Tibial nerve (tissue), 4 donors: ENCODE measurements around the gene CORIN. TPM values are rescaled to one million over a fixed set of nuclear protein-coding genes. Genes with fewer than 3 reads are reported as not detected.

Source experiments
- DNase-seq, 2 donors: peaks; one replicate each; pipeline ENCODE4 v3.0.0-alpha.2; 2019; ENCODE audit warnings: low spot score in 2 of 2
- H3K27ac ChIP-seq, 4 donors: fragments of 200-600 bp; sonication (generic) in 3 of 4; one replicate each; pipeline ENCODE4 v1.5.1; 2017 to 2019; ENCODE audit warnings: mild to moderate bottlenecking in 1 of 4
- H3K27me3 ChIP-seq, 2 donors: fragments of 200-600 bp; sonication (generic) in 1 of 2; one replicate each; pipeline versions ENCODE4 v1.5.1 to v1.6.0; 2017 to 2019
- H3K36me3 ChIP-seq, 3 donors: fragments of 200-600 bp; sonication (generic); one replicate each; pipeline ENCODE4 v1.5.1; 2018 to 2019
- H3K4me1 ChIP-seq, 4 donors: fragments of 200-600 bp; sonication (generic) in 3 of 4; one replicate each; pipeline ENCODE4 v1.5.1; 2017 to 2019
- H3K4me3 ChIP-seq, 4 donors: fragments of 200-600 bp; sonication (generic) in 3 of 4; one replicate each; pipeline ENCODE4 v1.5.1; 2017 to 2019; ENCODE audit warnings: mild to moderate bottlenecking in 1 of 4, moderate library complexity in 1 of 4
- H3K9me3 ChIP-seq, 4 donors: fragments of 200-600 bp; sonication (generic) in 3 of 4; one replicate each; pipeline ENCODE4 v1.5.1; 2017 to 2019
- EP300 ChIP-seq, 2 donors: sonication (generic); formaldehyde crosslinking; IDR thresholded peaks; one replicate each; pipeline ENCODE4 v1.6.1; 2017; ENCODE audit warnings: antibody characterized with exemption in 2 of 2, mild to moderate bottlenecking in 1 of 2
- POLR2A ChIP-seq, 2 donors: fragments of 450-650 bp; IDR thresholded peaks; one replicate each; pipeline ENCODE4 v1.6.1; 2017; ENCODE audit warnings: antibody characterized with exemption in 2 of 2, mild to moderate bottlenecking in 2 of 2, moderate library complexity in 2 of 2
- WGBS, 2 donors: methylation state at CpG; one replicate each; pipeline ENCODE4 v1.1.5; 2018; 5-methylcytosine and 5-hydroxymethylcytosine counted together
- total RNA-seq, 4 donors: library from RNA; depleted of rRNA; stranded (reverse); fragments of >200 nt; gene quantifications; one replicate each; pipeline ENCODE4 v1.1.0, GENCODE V29; 2016
- TF ChIP-seq, protein P1 (sequence below), 5 experiments: fragments of 200-600 bp in 3 of 5; fragments of 450-650 bp in 2 of 5; sonication (generic) in 3 of 5; IDR thresholded peaks; one replicate each; pipeline ENCODE4 v1.5.1; 2016 to 2019; ENCODE audit warnings: antibody characterized with exemption in 5 of 5, mild to moderate bottlenecking in 3 of 5, moderate library complexity in 2 of 5

CORIN gene
- total RNA-seq, 4 donors from 2014 or later, result 0.22 to 0.42 TPM; not detected in 2

- Histone ChIP-seq H3K27ac (no peak overlapping the region), H3K36me3 (no peaks in the 10 kb centered on the region), H3K4me3 (no peak overlapping the region), H3K9me3 (no peaks in the 10 kb centered on the region), H3K4me1 (no peaks in the 10 kb centered on the region), H3K27me3 (no peaks in the 10 kb centered on the region)
- no peak for DNase-seq
- TF ChIP-seq, protein P1, sequence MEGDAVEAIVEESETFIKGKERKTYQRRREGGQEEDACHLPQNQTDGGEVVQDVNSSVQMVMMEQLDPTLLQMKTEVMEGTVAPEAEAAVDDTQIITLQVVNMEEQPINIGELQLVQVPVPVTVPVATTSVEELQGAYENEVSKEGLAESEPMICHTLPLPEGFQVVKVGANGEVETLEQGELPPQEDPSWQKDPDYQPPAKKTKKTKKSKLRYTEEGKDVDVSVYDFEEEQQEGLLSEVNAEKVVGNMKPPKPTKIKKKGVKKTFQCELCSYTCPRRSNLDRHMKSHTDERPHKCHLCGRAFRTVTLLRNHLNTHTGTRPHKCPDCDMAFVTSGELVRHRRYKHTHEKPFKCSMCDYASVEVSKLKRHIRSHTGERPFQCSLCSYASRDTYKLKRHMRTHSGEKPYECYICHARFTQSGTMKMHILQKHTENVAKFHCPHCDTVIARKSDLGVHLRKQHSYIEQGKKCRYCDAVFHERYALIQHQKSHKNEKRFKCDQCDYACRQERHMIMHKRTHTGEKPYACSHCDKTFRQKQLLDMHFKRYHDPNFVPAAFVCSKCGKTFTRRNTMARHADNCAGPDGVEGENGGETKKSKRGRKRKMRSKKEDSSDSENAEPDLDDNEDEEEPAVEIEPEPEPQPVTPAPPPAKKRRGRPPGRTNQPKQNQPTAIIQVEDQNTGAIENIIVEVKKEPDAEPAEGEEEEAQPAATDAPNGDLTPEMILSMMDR (IDR thresholded peaks at IDR 0.05), result no peak
- TF ChIP-seq POLR2A (IDR thresholded peaks at IDR 0.05) (no peak), EP300 (IDR thresholded peaks at IDR 0.05) (no peak)
- 67 to 69% methylated on average over 7 of the region's 7 CpGs for WGBS, 2 donors
These were observed 133.9 kb downstream of the CORIN start for GRCh38 chr4:47703956-47704355.

DNA sequence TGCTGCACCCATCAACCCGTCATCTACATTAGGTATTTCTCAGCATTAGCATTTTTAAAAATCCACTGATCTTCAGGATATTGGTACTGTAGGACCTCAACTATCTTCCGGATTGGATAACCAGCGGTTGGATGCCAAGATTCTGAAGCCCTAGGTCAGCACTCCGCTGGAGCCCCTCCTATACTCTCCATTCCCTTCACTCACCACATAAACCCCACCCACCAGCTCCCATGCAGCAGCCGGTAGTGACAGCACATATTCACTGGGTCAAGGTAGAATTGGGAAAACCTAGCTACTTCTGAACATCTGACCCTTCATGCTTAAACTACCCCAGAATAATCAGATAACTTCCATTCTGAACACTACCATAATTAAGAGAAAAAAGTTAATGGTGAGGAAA is 134.9 kb downstream of the CORIN start:
- no peak for DNase-seq
- Histone ChIP-seq H3K4me3 (no peak overlapping the region), H3K27ac (no peak overlapping the region), H3K4me1 (no peaks in the 10 kb centered on the region), H3K27me3 (no peaks in the 10 kb centered on the region), H3K36me3 (no peaks in the 10 kb centered on the region), H3K9me3 (no peaks in the 10 kb centered on the region)
- TF ChIP-seq EP300 (IDR thresholded peaks at IDR 0.05), result no peak
- TF ChIP-seq POLR2A (IDR thresholded peaks at IDR 0.05), result no peak
- TF ChIP-seq, protein P1 (IDR thresholded peaks at IDR 0.05), result no peak
- WGBS, 2 donors, result 77 to 83% methylated on average over 5 of the region's 5 CpGs

GRCh38 chr4:47701286-47701685 is 136.6 kb downstream of the CORIN start:
- H3K36me3 ChIP-seq, result no peaks in the 10 kb centered on the region
- no peak overlapping the region for H3K4me3 ChIP-seq
- H3K9me3 ChIP-seq, result no peaks in the 10 kb centered on the region
- DNase-seq, result no peak
- TF ChIP-seq POLR2A (IDR thresholded peaks at IDR 0.05) (no peak), EP300 (IDR thresholded peaks at IDR 0.05) (no peak)
- TF ChIP-seq, protein P1 (IDR thresholded peaks at IDR 0.05), result no peak
- no peaks in the 10 kb centered on the region for H3K27me3 ChIP-seq
- no peak overlapping the region for H3K27ac ChIP-seq
- H3K4me1 ChIP-seq, result no peaks in the 10 kb centered on the region

DNA sequence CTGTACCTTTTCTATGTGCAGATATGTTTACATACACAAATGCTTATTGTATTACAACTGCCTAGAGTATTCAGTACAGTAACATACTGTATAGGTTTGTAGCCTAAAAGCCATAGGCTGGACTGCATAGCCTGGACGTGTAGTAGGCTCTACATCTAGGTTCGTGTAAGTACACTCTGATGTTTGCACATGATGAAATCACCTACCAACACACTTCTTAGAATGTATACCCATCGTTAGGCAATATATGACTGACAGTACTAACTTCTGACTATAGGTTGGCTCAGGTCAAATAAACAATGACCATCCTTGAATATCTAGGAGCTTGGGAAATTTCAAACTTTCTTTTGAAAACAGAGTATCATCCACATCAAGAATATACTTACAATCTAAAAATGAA is 139.0 kb downstream of the CORIN start:
- WGBS, 2 donors, result 73 to 83% methylated on average over 3 of the region's 3 CpGs
- Histone ChIP-seq H3K36me3 (no peaks in the 10 kb centered on the region), H3K9me3 (no peaks in the 10 kb centered on the region), H3K27me3 (no peaks in the 10 kb centered on the region), H3K27ac (no peak overlapping the region), H3K4me3 (no peak overlapping the region), H3K4me1 (no peaks in the 10 kb centered on the region)
- TF ChIP-seq POLR2A (IDR thresholded peaks at IDR 0.05) (no peak), EP300 (IDR thresholded peaks at IDR 0.05) (no peak)
- TF ChIP-seq, protein P1 (IDR thresholded peaks at IDR 0.05), result no peak
- no peak for DNase-seq

DNA sequence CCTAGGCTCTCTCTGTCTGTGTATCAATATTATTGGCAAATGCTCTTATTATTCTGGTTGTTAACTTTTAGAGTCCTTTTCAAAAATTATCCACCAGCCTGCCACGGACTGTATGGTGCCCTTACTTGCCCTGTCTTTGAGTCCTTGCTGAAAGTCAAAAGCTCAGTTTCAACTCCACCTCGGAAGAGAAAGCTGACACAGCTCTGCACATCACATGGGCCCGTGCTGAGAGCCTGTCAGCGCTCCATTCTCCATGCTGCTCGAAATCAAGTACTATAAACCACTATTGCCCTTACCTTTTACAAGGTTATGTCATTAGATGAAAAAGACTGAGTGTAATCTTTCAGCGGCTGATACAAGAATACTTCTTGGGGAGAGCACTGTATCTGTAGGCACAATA is 141.0 kb downstream of the CORIN start:
- TF ChIP-seq EP300 (IDR thresholded peaks at IDR 0.05) (no peak), POLR2A (IDR thresholded peaks at IDR 0.05) (no peak)
- TF ChIP-seq, protein P1 (IDR thresholded peaks at IDR 0.05), result no peak
- no peaks in the 10 kb centered on the region for H3K9me3 ChIP-seq
- no peaks in the 10 kb centered on the region for H3K27me3 ChIP-seq
- no peak for DNase-seq
- H3K4me3 ChIP-seq, result no peak overlapping the region
- no peaks in the 10 kb centered on the region for H3K36me3 ChIP-seq
- WGBS, 2 donors, result 79 to 83% methylated on average over 6 of the region's 6 CpGs
- no peak overlapping the region for H3K27ac ChIP-seq
- no peaks in the 10 kb centered on the region for H3K4me1 ChIP-seq
